ENCODE measurements around the gene STRN4.
A peak's percentile ranks its signal among the peaks of the same experiment; 100 is the strongest.

The STRN4 gene

GRCh38 chr19:46721269-46722003 lies 24.8 kb downstream of the STRN4 start:
- DNase-seq = no peak
- Mint-ChIP-seq H3K4me1 (peaks cover 61 to 85% of the 10 kb centered on the region in 2 donors), H3K27ac (peak overlapping the region; percentile 73), H3K9me3 (no peaks in the 10 kb centered on the region), H3K36me3 (peaks cover 48 to 62% of the 10 kb centered on the region in 2 donors), H3K4me3 (peak overlapping the region in 1 of 2 donors; percentile 45), H3K27me3 (no peaks in the 10 kb centered on the region)
- no peak for ATAC-seq (replicated peaks)

GRCh38 chr19:46720503-46721239 lies 25.6 kb downstream of the STRN4 start:
- peak overlapping the region in 1 of 2 donors; percentile 15 for H3K4me3 Mint-ChIP-seq
- peaks cover 44 to 62% of the 10 kb centered on the region in 2 donors for H3K36me3 Mint-ChIP-seq
- no peak for DNase-seq
- ATAC-seq (replicated peaks) = no peak
- H3K4me1 Mint-ChIP-seq = peaks cover 53 to 82% of the 10 kb centered on the region in 2 donors
- peak overlapping the region; percentile 73 for H3K27ac Mint-ChIP-seq
- H3K9me3 Mint-ChIP-seq = no peaks in the 10 kb centered on the region
- no peaks in the 10 kb centered on the region for H3K27me3 Mint-ChIP-seq

- Mint-ChIP-seq H3K4me1 (peaks cover 56 to 85% of the 10 kb centered on the region in 2 donors), H3K36me3 (peaks cover 46 to 63% of the 10 kb centered on the region in 2 donors), H3K9me3 (no peaks in the 10 kb centered on the region), H3K27me3 (no peaks in the 10 kb centered on the region), H3K27ac (peak overlapping the region; percentile 89), H3K4me3 (peak overlapping the region; percentile 91 to 95)
- ATAC-seq (replicated peaks) (no peak), DNase-seq (no peak)
Observed at GRCh38 chr19:46719629-46720502, 26.4 kb downstream of the STRN4 start.

- DNase-seq (peak; percentile 81), ATAC-seq (replicated peaks) (peak; percentile 53 to 60)
- Mint-ChIP-seq H3K4me3 (peak overlapping the region; percentile 91 to 95), H3K36me3 (peaks cover 40 to 62% of the 10 kb centered on the region in 2 donors), H3K9me3 (no peaks in the 10 kb centered on the region), H3K27ac (peak overlapping the region; percentile 89), H3K27me3 (no peaks in the 10 kb centered on the region), H3K4me1 (peaks cover 54 to 86% of the 10 kb centered on the region in 2 donors)
Observed at GRCh38 chr19:46718934-46719622, 27.2 kb downstream of the STRN4 start.

GRCh38 chr19:46718157-46718933 lies 27.9 kb downstream of the STRN4 start:
- DNase-seq (peak; percentile 74), ATAC-seq (replicated peaks) (peak; percentile 30 to 40)
- Mint-ChIP-seq H3K27ac (peak overlapping the region; percentile 89), H3K36me3 (peaks cover 40 to 64% of the 10 kb centered on the region in 2 donors), H3K4me1 (peaks cover 54 to 88% of the 10 kb centered on the region in 2 donors), H3K27me3 (no peaks in the 10 kb centered on the region), H3K4me3 (peak overlapping the region; percentile 91 to 95), H3K9me3 (no peaks in the 10 kb centered on the region)

GRCh38 chr19:46717716-46718143 lies 28.5 kb downstream of the STRN4 start:
- ATAC-seq (replicated peaks) (peak; percentile 45 to 52), DNase-seq (peak; percentile 47)
- Mint-ChIP-seq H3K4me3 (peak overlapping the region; percentile 91 to 95), H3K4me1 (peaks cover 50 to 84% of the 10 kb centered on the region in 2 donors), H3K27me3 (no peaks in the 10 kb centered on the region), H3K36me3 (peaks cover 36 to 60% of the 10 kb centered on the region in 2 donors), H3K27ac (peak overlapping the region; percentile 89), H3K9me3 (no peaks in the 10 kb centered on the region)

GRCh38 chr19:46717034-46717715 lies 29.1 kb downstream of the STRN4 start, which contains the start of gene PRKD2:
PRKD2 (minus strand) TSS chr19:46717114; CDS start chr19:46716370, 744 bp downstream.
- ATAC-seq (replicated peaks) (peak; percentile 55 to 62), DNase-seq (peak; percentile 86)
- Mint-ChIP-seq H3K27me3 (no peaks in the 10 kb centered on the region), H3K4me1 (peaks cover 46 to 82% of the 10 kb centered on the region in 2 donors), H3K27ac (peak within 1 kb of the TSS; percentile 89), H3K36me3 (peaks cover 34 to 60% of the 10 kb centered on the region in 2 donors), H3K4me3 (peak within 1 kb of the TSS; percentile 91 to 95), H3K9me3 (no peaks in the 10 kb centered on the region)

- Mint-ChIP-seq H3K9me3 (no peaks in the 10 kb centered on the region), H3K36me3 (peaks cover 29 to 55% of the 10 kb centered on the region in 2 donors), H3K4me1 (peaks cover 42 to 79% of the 10 kb centered on the region in 2 donors), H3K27ac (peak overlapping the region; percentile 89), H3K27me3 (no peaks in the 10 kb centered on the region), H3K4me3 (peak overlapping the region; percentile 91 to 95)
- no peak for DNase-seq
- no peak for ATAC-seq (replicated peaks)
Observed at GRCh38 chr19:46716672-46717033, 29.6 kb downstream of the STRN4 start.

- Mint-ChIP-seq H3K27ac (peak overlapping the region; percentile 89), H3K9me3 (no peaks in the 10 kb centered on the region), H3K4me3 (peak overlapping the region; percentile 91 to 95), H3K36me3 (peaks cover 31 to 51% of the 10 kb centered on the region in 2 donors), H3K4me1 (peaks cover 38 to 74% of the 10 kb centered on the region in 2 donors), H3K27me3 (no peaks in the 10 kb centered on the region)
- ATAC-seq (replicated peaks) (no peak), DNase-seq (no peak)
Observed at GRCh38 chr19:46715975-46716671, 30.1 kb downstream of the STRN4 start.

- Mint-ChIP-seq H3K4me1 (peaks cover 33 to 68% of the 10 kb centered on the region in 2 donors), H3K27ac (peak overlapping the region; percentile 89), H3K9me3 (no peaks in the 10 kb centered on the region), H3K4me3 (peak overlapping the region; percentile 91 to 95), H3K36me3 (peaks cover 28 to 52% of the 10 kb centered on the region in 2 donors), H3K27me3 (no peaks in the 10 kb centered on the region)
- ATAC-seq (replicated peaks) (no peak), DNase-seq (no peak)
Observed at GRCh38 chr19:46715620-46715974, 30.7 kb downstream of the STRN4 start.

- no peaks in the 10 kb centered on the region for H3K27me3 Mint-ChIP-seq
- peaks cover 27 to 52% of the 10 kb centered on the region in 2 donors for H3K36me3 Mint-ChIP-seq
- ATAC-seq (replicated peaks) (peak in 1 of 2 donors; percentile 11), DNase-seq (no peak)
- no peaks in the 10 kb centered on the region for H3K9me3 Mint-ChIP-seq
- peak overlapping the region; percentile 91 to 95 for H3K4me3 Mint-ChIP-seq
- peaks cover 27 to 58% of the 10 kb centered on the region in 2 donors for H3K4me1 Mint-ChIP-seq
- H3K27ac Mint-ChIP-seq = peak overlapping the region; percentile 94
Observed at GRCh38 chr19:46714444-46715106, 31.7 kb downstream of the STRN4 start.
